ENCODE measurements around the gene THADA. TPM values are rescaled to one million over a fixed set of nuclear protein-coding genes. Genes with fewer than 3 reads are reported as not detected.

THADA gene
- total RNA-seq, 1 experiment from 2014 or later, result 27.5 TPM

GRCh38 chr2:43293744-43294695 lies 301.8 kb downstream of the THADA start:
- ATAC-seq (no peak), DNase-seq (ENCODE audit: low spot score) (no peak)
- ChIA-PET POLR2A (no interaction called here), CTCF (no interaction called here)
- Mint-ChIP-seq H3K27ac (no peak overlapping the region), H3K4me1 (no peaks in the 10 kb centered on the region), H3K9me3 (peaks cover 9% of the 10 kb centered on the region), H3K27me3 (ENCODE audit: low read depth) (no peaks in the 10 kb centered on the region), H3K36me3 (peaks cover 16% of the 10 kb centered on the region), H3K4me3 (no peak overlapping the region)
- TF ChIP-seq FOXJ3 (CRISPR knock-in tag; IDR thresholded peaks at IDR 0.05; ENCODE audit: borderline replicate concordance) (no peak), GABPB1 (CRISPR knock-in tag; IDR thresholded peaks at IDR 0.05) (peak; percentile 99)

- H3K27me3 Mint-ChIP-seq (ENCODE audit: low read depth), result no peaks in the 10 kb centered on the region
- H3K4me1 Mint-ChIP-seq, result no peaks in the 10 kb centered on the region
- DNase-seq (ENCODE audit: low spot score) (no peak), ATAC-seq (no peak)
- no peak overlapping the region for H3K4me3 Mint-ChIP-seq
- peaks cover 13% of the 10 kb centered on the region for H3K36me3 Mint-ChIP-seq
- CTCF ChIA-PET, result no interaction called here
- peaks cover 4% of the 10 kb centered on the region; the same call in 1 of the 2 replicates for H3K9me3 Mint-ChIP-seq
- POLR2A ChIA-PET, result no interaction called here
- no peak overlapping the region for H3K27ac Mint-ChIP-seq
- TF ChIP-seq, protein P1, sequence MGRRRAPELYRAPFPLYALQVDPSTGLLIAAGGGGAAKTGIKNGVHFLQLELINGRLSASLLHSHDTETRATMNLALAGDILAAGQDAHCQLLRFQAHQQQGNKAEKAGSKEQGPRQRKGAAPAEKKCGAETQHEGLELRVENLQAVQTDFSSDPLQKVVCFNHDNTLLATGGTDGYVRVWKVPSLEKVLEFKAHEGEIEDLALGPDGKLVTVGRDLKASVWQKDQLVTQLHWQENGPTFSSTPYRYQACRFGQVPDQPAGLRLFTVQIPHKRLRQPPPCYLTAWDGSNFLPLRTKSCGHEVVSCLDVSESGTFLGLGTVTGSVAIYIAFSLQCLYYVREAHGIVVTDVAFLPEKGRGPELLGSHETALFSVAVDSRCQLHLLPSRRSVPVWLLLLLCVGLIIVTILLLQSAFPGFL (CRISPR knock-in tag; IDR thresholded peaks at IDR 0.05; ENCODE audit: borderline replicate concordance), result no peak
- TF ChIP-seq FOXP1 (CRISPR knock-in tag; IDR thresholded peaks at IDR 0.05; ENCODE audit: borderline replicate concordance) (no peak), ZNF138 (CRISPR knock-in tag; conservative IDR thresholded peaks at IDR 0.05) (no peak), ZNF263 (CRISPR knock-in tag; IDR thresholded peaks at IDR 0.05; ENCODE audit: low read depth) (no peak), KAT7 (CRISPR knock-in tag; IDR thresholded peaks at IDR 0.05; ENCODE audit: borderline replicate concordance) (no peak), ZNF317 (CRISPR knock-in tag; IDR thresholded peaks at IDR 0.05; ENCODE audit: borderline replicate concordance, low read depth) (no peak), ATF3 (CRISPR knock-in tag; conservative IDR thresholded peaks at IDR 0.05) (no peak), NFE2L1 (CRISPR knock-in tag; IDR thresholded peaks at IDR 0.05) (no peak), NR2C2 (CRISPR knock-in tag; IDR thresholded peaks at IDR 0.05) (no peak), MLX (CRISPR knock-in tag; IDR thresholded peaks at IDR 0.05) (no peak), NFYB (CRISPR knock-in tag; conservative IDR thresholded peaks at IDR 0.05; ENCODE audit: low read depth) (no peak), NR1H2 (CRISPR knock-in tag; IDR thresholded peaks at IDR 0.05) (no peak), ESRRA (CRISPR knock-in tag; IDR thresholded peaks at IDR 0.05; ENCODE audit: borderline replicate concordance) (no peak)
- TF ChIP-seq, protein P2, sequence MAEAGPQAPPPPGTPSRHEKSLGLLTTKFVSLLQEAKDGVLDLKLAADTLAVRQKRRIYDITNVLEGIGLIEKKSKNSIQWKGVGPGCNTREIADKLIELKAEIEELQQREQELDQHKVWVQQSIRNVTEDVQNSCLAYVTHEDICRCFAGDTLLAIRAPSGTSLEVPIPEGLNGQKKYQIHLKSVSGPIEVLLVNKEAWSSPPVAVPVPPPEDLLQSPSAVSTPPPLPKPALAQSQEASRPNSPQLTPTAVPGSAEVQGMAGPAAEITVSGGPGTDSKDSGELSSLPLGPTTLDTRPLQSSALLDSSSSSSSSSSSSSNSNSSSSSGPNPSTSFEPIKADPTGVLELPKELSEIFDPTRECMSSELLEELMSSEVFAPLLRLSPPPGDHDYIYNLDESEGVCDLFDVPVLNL (CRISPR knock-in tag; IDR thresholded peaks at IDR 0.05; ENCODE audit: borderline replicate concordance, low read depth), result no peak
- TF ChIP-seq, protein P3, sequence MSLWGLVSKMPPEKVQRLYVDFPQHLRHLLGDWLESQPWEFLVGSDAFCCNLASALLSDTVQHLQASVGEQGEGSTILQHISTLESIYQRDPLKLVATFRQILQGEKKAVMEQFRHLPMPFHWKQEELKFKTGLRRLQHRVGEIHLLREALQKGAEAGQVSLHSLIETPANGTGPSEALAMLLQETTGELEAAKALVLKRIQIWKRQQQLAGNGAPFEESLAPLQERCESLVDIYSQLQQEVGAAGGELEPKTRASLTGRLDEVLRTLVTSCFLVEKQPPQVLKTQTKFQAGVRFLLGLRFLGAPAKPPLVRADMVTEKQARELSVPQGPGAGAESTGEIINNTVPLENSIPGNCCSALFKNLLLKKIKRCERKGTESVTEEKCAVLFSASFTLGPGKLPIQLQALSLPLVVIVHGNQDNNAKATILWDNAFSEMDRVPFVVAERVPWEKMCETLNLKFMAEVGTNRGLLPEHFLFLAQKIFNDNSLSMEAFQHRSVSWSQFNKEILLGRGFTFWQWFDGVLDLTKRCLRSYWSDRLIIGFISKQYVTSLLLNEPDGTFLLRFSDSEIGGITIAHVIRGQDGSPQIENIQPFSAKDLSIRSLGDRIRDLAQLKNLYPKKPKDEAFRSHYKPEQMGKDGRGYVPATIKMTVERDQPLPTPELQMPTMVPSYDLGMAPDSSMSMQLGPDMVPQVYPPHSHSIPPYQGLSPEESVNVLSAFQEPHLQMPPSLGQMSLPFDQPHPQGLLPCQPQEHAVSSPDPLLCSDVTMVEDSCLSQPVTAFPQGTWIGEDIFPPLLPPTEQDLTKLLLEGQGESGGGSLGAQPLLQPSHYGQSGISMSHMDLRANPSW (CRISPR knock-in tag; conservative IDR thresholded peaks at IDR 0.05; ENCODE audit: low read depth), result no peak
- TF ChIP-seq, protein P4, sequence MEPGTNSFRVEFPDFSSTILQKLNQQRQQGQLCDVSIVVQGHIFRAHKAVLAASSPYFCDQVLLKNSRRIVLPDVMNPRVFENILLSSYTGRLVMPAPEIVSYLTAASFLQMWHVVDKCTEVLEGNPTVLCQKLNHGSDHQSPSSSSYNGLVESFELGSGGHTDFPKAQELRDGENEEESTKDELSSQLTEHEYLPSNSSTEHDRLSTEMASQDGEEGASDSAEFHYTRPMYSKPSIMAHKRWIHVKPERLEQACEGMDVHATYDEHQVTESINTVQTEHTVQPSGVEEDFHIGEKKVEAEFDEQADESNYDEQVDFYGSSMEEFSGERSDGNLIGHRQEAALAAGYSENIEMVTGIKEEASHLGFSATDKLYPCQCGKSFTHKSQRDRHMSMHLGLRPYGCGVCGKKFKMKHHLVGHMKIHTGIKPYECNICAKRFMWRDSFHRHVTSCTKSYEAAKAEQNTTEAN (CRISPR knock-in tag; IDR thresholded peaks at IDR 0.05), result no peak
- TF ChIP-seq, protein P5, sequence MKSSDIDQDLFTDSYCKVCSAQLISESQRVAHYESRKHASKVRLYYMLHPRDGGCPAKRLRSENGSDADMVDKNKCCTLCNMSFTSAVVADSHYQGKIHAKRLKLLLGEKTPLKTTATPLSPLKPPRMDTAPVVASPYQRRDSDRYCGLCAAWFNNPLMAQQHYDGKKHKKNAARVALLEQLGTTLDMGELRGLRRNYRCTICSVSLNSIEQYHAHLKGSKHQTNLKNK (CRISPR knock-in tag; IDR thresholded peaks at IDR 0.05), result no peak
These were observed 302.7 kb downstream of the THADA start for GRCh38 chr2:43292851-43293743.
